GM18498 (cell line): ENCODE data around the gene LRATD1.
"Not testable (repeated sequence)": the region's sequence is repeated elsewhere in the genome, so short reads cannot be mapped to it uniquely, and the experiment has no call there.

Source experiments
- ATAC-seq: cut with Tn5 transposase; IDR thresholded peaks from one replicate; pipeline ENCODE4 v1.9.1; 2021; ENCODE audit warnings: mild to moderate bottlenecking, moderate library complexity; ENCODE audit not compliant: unreplicated experiment

The LRATD1 gene, protein sequence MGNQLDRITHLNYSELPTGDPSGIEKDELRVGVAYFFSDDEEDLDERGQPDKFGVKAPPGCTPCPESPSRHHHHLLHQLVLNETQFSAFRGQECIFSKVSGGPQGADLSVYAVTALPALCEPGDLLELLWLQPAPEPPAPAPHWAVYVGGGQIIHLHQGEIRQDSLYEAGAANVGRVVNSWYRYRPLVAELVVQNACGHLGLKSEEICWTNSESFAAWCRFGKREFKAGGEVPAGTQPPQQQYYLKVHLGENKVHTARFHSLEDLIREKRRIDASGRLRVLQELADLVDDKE

DNA sequence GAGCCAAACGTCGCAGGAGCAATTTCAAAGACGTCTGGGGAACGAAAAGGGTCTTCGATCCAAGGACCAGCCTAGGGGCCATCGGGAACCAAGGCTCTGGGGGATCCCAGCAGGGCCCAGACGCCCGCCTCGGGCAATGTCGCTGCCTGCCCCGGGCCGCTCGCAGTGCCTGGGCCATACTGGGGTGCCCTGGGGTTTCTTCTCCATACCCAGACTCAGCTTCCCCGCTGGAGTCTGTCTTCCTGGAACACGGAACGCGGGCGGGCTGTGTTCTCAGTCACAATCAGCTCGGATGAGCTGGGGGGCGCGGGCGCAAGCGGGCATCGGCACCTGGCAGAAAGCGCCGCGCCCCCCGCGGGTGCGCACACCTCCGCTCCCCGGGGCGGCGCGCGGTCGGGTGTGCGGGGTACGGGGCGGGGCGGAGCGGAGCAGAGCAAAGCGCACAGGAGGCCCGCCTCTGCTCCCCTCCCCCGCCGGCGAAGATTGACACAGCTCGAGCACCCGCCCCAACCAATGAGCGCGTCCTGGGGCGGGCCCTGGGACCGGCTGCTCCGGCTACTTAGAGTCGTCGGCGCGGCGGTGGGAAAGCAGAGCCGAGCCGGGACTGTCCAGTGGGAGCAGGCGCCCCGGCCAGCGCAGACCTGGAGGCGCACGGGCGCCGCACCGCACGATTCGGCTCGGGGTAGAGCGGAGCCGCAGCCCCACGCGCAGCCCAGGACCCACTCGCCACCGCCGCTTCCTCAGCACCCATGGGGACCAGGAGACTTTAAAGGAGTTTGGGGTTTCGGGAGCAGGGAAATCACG is at the start of gene LRATD1:
Gene LRATD1 (plus strand): TSS at position 585 of the 804 bp plus-strand sequence. CDS start 1,263 bp downstream, outside the sequence.
- ATAC-seq: no peak

DNA sequence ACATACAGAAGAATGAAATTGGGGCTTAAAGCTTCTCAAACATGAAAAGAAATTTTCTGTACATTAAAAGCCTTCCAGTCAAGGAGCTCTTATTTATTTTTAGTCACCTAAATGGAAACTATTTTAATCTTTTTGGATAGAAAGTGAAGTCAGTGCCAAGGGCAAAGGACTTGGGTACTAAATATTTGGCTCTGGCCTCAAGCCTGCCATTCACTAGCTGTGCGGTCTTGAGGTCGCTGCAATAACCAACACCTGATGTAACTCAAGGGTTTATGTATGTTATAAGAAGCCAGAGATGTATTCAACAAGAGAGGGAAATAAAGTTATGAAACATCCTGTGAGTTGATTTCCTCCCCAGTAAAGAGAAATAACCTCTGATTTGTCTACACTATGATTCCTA is 49.5 kb upstream of the LRATD1 start:
- ATAC-seq: no peak

DNA sequence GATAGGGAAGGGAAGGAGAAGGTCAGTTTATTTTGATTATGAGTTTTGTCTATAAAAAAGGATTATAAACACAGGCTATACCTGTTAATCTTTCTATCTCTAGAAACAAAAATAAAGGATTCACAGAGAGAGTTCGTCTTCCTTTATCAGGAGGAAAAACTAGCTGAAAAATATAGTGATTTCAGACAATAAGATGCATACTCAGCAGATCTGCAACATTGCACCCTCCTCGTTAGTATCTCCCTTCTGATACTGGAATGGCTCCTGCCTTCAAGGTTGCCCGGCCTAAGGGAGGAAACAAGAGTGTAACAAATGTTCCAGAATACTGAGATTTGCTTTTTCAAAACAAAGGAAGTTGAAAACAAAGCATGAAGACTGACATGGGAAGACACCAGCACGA is 48.7 kb upstream of the LRATD1 start:
- no peak for ATAC-seq

DNA sequence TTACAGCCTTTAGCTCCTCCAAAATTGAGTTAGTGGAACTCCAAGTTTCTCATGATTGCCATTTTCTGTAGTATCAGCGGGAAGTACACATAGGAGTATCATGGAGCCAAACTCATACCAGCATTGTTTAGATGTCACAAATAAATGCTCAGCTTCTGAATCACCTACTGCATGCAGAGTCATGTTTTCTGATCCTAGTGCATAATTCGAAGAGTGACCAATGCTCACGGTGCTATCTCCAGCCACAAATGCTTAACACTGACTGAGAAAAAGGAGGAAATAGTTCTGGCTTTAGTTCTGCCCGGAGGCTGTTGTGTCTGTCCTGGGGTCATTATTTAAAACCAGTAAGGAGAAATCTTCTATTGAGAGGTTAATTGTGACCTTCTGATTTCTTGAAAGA is 45.4 kb upstream of the LRATD1 start:
- no peak for ATAC-seq

- ATAC-seq: no peak
Measured at GRCh38 chr2:14601156-14601770, 31.3 kb upstream of the LRATD1 start.

- ATAC-seq: no peak
Measured at GRCh38 chr2:14602309-14602708, 30.2 kb upstream of the LRATD1 start.

DNA sequence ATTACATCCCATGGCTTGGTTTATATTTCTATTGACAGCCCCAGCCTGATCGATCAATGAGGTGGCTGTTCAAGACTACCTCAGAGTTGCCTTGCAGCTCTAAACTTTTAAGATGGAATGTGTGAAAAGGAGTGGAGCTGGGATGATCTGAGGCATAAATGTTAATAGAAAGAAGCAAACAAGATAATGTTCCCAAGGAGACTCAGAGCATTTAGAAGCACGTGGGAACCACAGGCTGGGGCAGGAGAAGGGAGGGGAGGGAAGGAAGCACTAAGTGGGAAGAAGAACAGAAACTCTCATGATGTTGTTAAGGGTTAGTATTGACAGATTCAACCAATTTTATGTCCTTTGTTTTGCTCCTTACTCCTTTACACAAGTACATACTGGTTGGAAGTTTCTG is 28.8 kb upstream of the LRATD1 start:
- ATAC-seq: no peak

DNA sequence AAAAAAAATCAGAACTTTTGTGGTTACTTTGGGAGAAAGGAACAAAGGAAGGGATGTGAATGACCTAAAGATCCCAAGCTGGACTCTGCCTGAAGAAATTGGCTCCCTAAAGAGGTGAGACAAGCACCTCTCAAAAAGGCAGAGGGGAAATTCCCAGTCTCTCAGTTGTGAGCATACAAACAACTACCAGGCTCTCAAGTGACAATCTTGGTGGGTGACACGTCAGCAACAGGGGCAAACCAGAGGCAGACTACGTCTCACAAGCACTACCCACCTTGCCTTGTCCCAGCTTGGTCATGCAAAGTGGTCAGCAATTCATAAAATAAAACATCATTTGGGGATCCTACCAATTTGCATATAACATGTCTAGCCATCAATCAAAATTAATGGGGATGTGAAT is 24.3 kb upstream of the LRATD1 start:
- ATAC-seq: no peak

DNA sequence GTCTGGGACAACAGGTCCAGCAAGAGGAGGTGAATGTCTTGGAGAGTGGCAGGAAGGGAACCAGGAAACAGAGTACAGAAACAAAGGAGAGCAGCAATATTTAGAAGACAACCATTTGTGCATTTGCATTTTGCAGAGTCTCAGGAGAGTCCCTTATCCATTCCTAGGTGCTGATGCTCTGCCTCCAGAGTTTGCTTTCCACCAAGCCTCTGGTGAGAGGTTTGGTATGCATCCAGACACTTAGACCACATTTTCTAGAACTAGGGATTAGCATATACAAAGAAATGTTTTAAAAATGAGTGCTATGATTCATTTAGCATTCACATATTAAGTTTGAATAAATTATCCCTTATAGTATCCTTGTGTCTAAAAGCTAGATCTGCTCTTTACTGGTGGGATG is 18.5 kb upstream of the LRATD1 start:
- no peak for ATAC-seq

DNA sequence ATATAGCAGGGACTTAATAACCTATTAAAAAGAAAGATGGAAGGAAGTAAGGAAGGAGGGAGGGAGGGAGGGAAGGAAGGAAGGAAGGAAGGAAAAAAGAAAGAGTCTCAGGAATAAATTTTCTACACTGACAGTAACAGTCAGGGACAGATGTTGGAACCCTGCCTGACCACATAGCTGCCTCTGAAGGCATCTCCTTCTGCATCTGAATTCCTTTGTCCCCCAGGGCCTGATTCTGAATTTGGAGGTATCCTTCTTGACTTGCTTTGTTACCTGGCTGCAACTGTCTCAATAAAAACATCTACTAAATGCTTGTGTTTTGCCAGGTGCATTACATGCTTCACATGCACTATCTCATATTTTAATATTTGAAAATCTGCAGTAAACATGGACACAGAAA is 17.4 kb upstream of the LRATD1 start:
- ATAC-seq: no peak

GRCh38 chr2:14615760-14616159 is 16.8 kb upstream of the LRATD1 start:
- ATAC-seq: no peak

DNA sequence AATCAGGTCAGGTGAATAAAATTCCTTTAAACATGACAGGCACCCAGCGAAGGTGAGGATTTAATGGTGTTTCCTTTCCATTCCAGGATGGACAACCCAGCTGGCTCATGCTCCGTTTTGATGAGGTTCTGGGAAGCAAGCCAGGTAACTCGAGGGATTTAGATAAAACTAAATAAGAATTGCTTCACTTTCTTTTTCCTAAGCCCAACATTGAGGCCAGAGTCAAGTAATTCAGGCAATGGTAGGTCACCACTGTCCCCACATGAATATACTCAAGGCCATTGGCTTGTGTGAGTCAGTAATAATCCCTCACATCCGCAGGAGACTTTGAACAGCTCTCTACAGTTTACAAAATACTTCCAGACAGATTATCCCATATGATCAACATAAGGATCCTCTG is 16.2 kb upstream of the LRATD1 start:
- ATAC-seq: no peak

DNA sequence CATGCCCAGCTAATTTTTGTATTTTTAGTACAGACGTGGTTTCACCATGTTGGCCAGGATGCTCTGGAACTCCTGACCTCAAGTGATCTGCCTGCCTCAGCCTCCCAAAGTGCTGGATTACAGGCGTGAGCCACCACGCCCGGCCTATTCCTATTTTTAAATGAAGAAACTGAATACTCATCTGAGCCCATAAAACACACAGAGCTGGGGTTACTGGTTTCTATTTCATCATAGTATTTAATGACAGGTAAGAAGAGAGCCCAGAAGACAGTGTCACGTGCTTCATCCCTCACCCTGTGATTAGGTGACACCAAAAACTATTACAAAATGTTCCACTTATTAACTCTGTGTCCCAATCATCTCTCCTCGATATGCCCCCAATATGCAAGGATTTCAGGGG is 15.6 kb upstream of the LRATD1 start:
- no peak for ATAC-seq

- no peak for ATAC-seq
Measured at GRCh38 chr2:14619441-14619840, 13.1 kb upstream of the LRATD1 start.

DNA sequence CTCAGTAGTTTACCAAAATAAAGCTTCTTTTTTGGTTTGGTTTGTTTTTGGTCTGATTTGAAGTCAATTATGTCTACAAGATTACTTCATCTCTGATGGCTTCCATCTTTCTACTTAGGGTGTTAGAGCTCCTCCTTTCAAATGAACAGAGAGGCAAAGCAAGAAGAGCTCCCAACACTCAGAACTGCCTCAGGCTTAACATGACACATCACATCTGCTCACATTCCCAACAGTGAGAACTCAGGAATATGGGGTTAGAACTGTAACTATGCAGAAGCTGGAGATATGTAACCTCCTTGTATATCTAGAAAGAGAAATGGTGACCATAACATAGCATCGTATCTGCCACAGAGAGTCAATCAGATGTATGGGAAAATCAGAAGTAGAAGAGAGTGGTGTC is 11.4 kb upstream of the LRATD1 start:
- ATAC-seq: no peak

- no peak for ATAC-seq
Measured at GRCh38 chr2:14621906-14622549, 10.5 kb upstream of the LRATD1 start.

DNA sequence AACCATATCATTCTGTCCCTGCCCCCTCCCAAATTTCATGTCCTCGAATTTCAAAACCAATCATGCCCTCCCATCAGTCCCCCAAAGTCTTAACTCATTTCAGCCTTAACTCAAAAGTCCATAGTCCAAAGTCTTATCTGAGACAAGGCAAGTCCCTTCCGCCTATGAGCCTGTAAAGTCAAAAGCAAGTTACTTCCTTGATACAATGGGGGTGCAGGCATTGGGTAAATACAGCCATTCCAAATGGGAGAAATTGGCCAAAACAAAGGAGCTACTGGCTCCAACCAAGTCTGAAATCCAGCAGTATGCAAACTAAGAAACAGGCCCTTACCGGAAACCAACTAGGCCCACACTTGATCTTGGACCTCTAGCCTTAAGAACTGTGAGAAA is 10.0 kb upstream of the LRATD1 start:
- not testable (repeated sequence) for ATAC-seq

GRCh38 chr2:14623237-14623636 is 9.3 kb upstream of the LRATD1 start:
- ATAC-seq: no peak

- ATAC-seq: no peak
Measured at GRCh38 chr2:14626873-14627272, 5.6 kb upstream of the LRATD1 start.

GRCh38 chr2:14628901-14629300 is 3.6 kb upstream of the LRATD1 start:
- ATAC-seq: no peak

DNA sequence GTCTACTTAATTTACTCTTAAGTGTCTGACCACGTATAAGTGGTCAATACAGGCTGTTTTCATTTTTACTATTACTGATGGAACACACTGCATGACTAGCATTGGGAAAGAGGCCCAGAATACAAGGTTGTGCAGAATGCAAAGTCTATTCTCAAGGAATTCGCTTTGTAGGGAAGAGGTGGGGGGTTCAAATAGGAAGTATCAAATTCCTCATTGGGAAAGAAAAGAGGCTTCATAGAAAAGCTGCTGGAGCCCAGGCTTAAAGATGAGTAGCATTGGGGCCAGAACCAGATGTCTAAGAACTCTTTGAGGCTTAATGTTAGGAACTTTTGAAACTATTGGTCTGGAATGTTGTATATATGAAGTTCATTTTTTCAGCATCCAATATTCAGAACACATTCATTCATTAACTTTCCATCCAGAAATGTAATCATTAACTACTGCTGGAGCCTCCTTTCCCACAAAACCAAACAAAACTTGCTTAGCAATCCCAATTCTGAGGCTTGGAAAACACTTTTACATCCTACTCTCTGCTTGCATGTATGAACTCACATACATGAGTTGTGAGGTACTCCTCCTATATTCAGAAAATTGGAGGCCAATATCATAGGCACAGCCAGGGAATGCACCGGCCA is 994 bp upstream of the LRATD1 start:
- no peak for ATAC-seq
